HepG2 (cell line): ENCODE measurements around the gene KRTAP13-2. TPM values are rescaled to one million over a fixed set of nuclear protein-coding genes. Genes with fewer than 3 reads are reported as not detected.

Experiments
- ATAC-seq: fragments of 200-7000 bp; cut with Tn5 transposase; 3 replicates; pipeline ENCODE4 v1.9.1; 2020; ENCODE audit warnings: mild to moderate bottlenecking, moderate library complexity
- BruUV-seq: library from RNA; stranded (reverse); fragments of 400-500 nt; replicated peaks from 2 replicates; lab custom pipeline; 2021; lab: Mats Ljungman, UMichigan
- CTCF ChIA-PET: fragments of 300-600 bp; formaldehyde crosslinking; extraction: SDS; loops from one replicate; lab custom pipeline; 2021; ENCODE audit warnings: low total read pairs, inconsistent platforms, low intra/inter-chr PET ratio; lab: Yijun Ruan, JAX
- POLR2A ChIA-PET: fragments of 350-600 bp; sonication (Branson Sonifier 250); formaldehyde crosslinking; loops from one replicate; lab custom pipeline; 2020; ENCODE audit warnings: antibody characterized with exemption, inconsistent platforms; lab: Yijun Ruan, JAX
- DNase-seq: peaks from one replicate; pipeline ENCODE4 v3.0.0-alpha.2; 2015; ENCODE audit warnings: low spot score
- FAIRE-seq: peaks from 3 replicates; lab custom pipeline; 2011; peaks lifted over from hg19 to GRCh38; lab: Jason Lieb, UNC
- H2AFZ ChIP-seq: one replicate; pipeline ENCODE4 v1.6.1; 2011; ENCODE audit warnings: low read length, inconsistent platforms
- H3K27ac ChIP-seq: fragments of 300-600 bp; 3 replicates; pipeline ENCODE4 v1.8.0; 2011; ENCODE audit warnings: mixed run types, mild to moderate bottlenecking, mixed read lengths, low read length, inconsistent platforms; ENCODE audit not compliant: insufficient read depth; ENCODE audit errors: extremely low read length
- H3K27me3 ChIP-seq, 2 experiments: fragments of 200-600 bp in 1 of 2; 2 replicates in 1 of 2; 3 replicates in 1 of 2; pipeline versions ENCODE4 v1.6.0 to v1.8.0; 2011; ENCODE audit warnings: low read length in 2 of 2, mild to moderate bottlenecking in 2 of 2, moderate library complexity in 2 of 2, inconsistent platforms in 1 of 2; ENCODE audit not compliant: insufficient read depth in 2 of 2, control insufficient read depth in 1 of 2
- H3K36me3 ChIP-seq, 2 experiments: fragments of 200-600 bp in 1 of 2; replicated peaks in 1 of 2; 2 replicates in 1 of 2; 3 replicates in 1 of 2; pipeline versions ENCODE4 v1.5.1 to v1.8.0; 2011; ENCODE audit warnings: low read length in 2 of 2, inconsistent platforms in 1 of 2; ENCODE audit not compliant: insufficient read depth in 2 of 2, control insufficient read depth in 1 of 2
- H3K4me1 ChIP-seq: 2 replicates; pipeline ENCODE4 v1.5.1; 2012; ENCODE audit warnings: low read length, inconsistent platforms; ENCODE audit not compliant: insufficient read depth
- H3K4me2 ChIP-seq: 2 replicates; pipeline ENCODE4 v1.6.0; 2011; ENCODE audit warnings: low read depth, low read length, inconsistent platforms
- H3K4me3 ChIP-seq, 3 experiments: fragments of 200-600 bp in 1 of 3; sonication (generic), shearing (Covaris generic) in 1 of 3; replicated peaks in 1 of 3; 2 replicates each; pipeline ENCODE4 v1.5.1; 2011 to 2016; ENCODE audit warnings: low read length in 3 of 3, inconsistent platforms in 2 of 3, low read depth in 2 of 3, mild to moderate bottlenecking in 2 of 3, control low read depth in 1 of 3, mixed read lengths in 1 of 3; ENCODE audit not compliant: insufficient read depth in 1 of 3
- H3K79me2 ChIP-seq: one replicate; pipeline ENCODE4 v1.6.1; 2011; ENCODE audit warnings: low read length, inconsistent platforms; ENCODE audit not compliant: insufficient read depth
- H3K9ac ChIP-seq: 2 replicates; pipeline ENCODE4 v1.6.0; 2011; ENCODE audit warnings: mild to moderate bottlenecking, low read depth, low read length, inconsistent platforms; ENCODE audit not compliant: insufficient read depth
- H3K9me3 ChIP-seq: 2 replicates; pipeline ENCODE4 v1.5.1; 2012; ENCODE audit warnings: mild to moderate bottlenecking, low read length
- H4K20me1 ChIP-seq: 2 replicates; pipeline ENCODE4 v1.6.0; 2011; ENCODE audit warnings: inconsistent platforms, mild to moderate bottlenecking, low read length, moderate library complexity; ENCODE audit not compliant: insufficient read depth
- CBX5 ChIP-seq: sonication (generic); formaldehyde crosslinking; IDR thresholded peaks from 2 replicates; pipeline ENCODE4 v1.4.0; 2020; ENCODE audit warnings: missing genetic modification reagents, borderline replicate concordance
- GATAD1 ChIP-seq: IDR thresholded peaks from 2 replicates; pipeline ENCODE4 v1.6.1; 2016; ENCODE audit warnings: missing genetic modification reagents, missing compliant biosample characterization
- KDM5A ChIP-seq: fragments of 200-600 bp; sonication (generic); IDR thresholded peaks from 2 replicates; pipeline ENCODE4 v1.7.0; 2018; ENCODE audit warnings: antibody characterized with exemption, mild to moderate bottlenecking, low read length, borderline replicate concordance
- NR2F6 ChIP-seq, 2 experiments: IDR thresholded peaks; 2 replicates each; pipeline ENCODE4 v1.6.1; 2016; ENCODE audit warnings: antibody characterized with exemption in 1 of 2, mild to moderate bottlenecking in 1 of 2
- PHF21A ChIP-seq: sonication (generic); formaldehyde crosslinking; IDR thresholded peaks from 2 replicates; pipeline ENCODE4 v1.5.0; 2020; ENCODE audit warnings: mild to moderate bottlenecking, missing genetic modification reagents
- PHF8 ChIP-seq: sonication (generic); formaldehyde crosslinking; IDR thresholded peaks from 2 replicates; pipeline ENCODE4 v1.5.0; 2020; ENCODE audit warnings: missing genetic modification reagents
- TERF1 ChIP-seq: sonication (generic); formaldehyde crosslinking; IDR thresholded peaks from 2 replicates; pipeline ENCODE4 v1.8.0; 2022; ENCODE audit warnings: mild to moderate bottlenecking, missing genetic modification reagents, moderate library complexity
- ZNF546 ChIP-seq: sonication (generic); formaldehyde crosslinking; conservative IDR thresholded peaks from 2 replicates; pipeline ENCODE4 v1.8.1; 2023; ENCODE audit warnings: mild to moderate bottlenecking, missing genetic modification reagents
- ZNF674 ChIP-seq: sonication (generic); formaldehyde crosslinking; IDR thresholded peaks from 2 replicates; pipeline ENCODE4 v1.5.0; 2020; ENCODE audit warnings: low read depth, mild to moderate bottlenecking, missing genetic modification reagents
- WGBS: methylation state at CpG from one replicate; pipeline ENCODE4 v1.1.6; 2017; ENCODE audit warnings: low lambda C conversion rate; 5-methylcytosine and 5-hydroxymethylcytosine counted together
- in situ Hi-C: cut with HindIII; loops from 2 replicates; pipeline ENCODE4 v1.10.0; 2017; ENCODE audit warnings: low pct_unique_long_range_greater_than_20kb; ENCODE audit not compliant: extremely low pct_ligation_motif_present
- intact Hi-C: fragments of 100-400 bp; cut with micrococcal nuclease; formaldehyde crosslinking; loops from one replicate; pipeline ENCODE4 v1.10.0; 2022; ENCODE audit not compliant: unreplicated experiment
- polyA plus RNA-seq, 8 experiments: library from polyadenylated mRNA; depleted of rRNA in 3 of 8; stranded (reverse) in 7 of 8; unstranded in 1 of 8; fragments of >200 nt; fragmentation: Illumina TruSeq in 4 of 8; extraction: Trizol in 4 of 8; gene quantifications; 2 replicates each; pipeline versions ENCODE4 v1.2.1 to v1.2.3, GENCODE V29; 2011 to 2016; ENCODE audit warnings: low read depth in 4 of 8, missing spikeins in 1 of 8, mixed read lengths in 1 of 8; ENCODE audit not compliant: insufficient read depth in 1 of 8
- total RNA-seq, 5 experiments: library from RNA; depleted of rRNA; stranded (reverse); fragments of >200 nt; fragmentation: Illumina TruSeq; extraction: Trizol; gene quantifications; 2 replicates each; pipeline ENCODE4 v1.2.3, GENCODE V29; 2016; ENCODE audit warnings: low read depth in 1 of 5

KRTAP13-2 gene
- total and polyA plus RNA-seq, 2 of the 13 experiments (the other 11 are each of a cell fraction or from before 2014, with no cell fraction given) = not detected

- no peak within 1 kb of the TSS for H3K4me3 ChIP-seq
- no peak within 1 kb of the TSS for H3K27ac ChIP-seq
- intact Hi-C loops (no loop called here), in situ Hi-C loops (loop anchor here (25.0 kb wide), 1 partner anchor 750 kb away; no protein-coding TSS in a partner anchor)
- H3K27me3 ChIP-seq = no peaks in the 10 kb centered on the region
- ATAC-seq (no peak), DNase-seq (no peak), FAIRE-seq (no peak)
- H3K79me2 ChIP-seq = no peaks in the 10 kb centered on the region
- no peak within 1 kb of the TSS for H2AFZ ChIP-seq
- no peak for TF ChIP-seq PHF21A (CRISPR knock-in tag)
- no peak for TF ChIP-seq ZNF674
- TF ChIP-seq CBX5 (CRISPR knock-in tag) = no peak
- TF ChIP-seq KDM5A = no peak
- TF ChIP-seq NR2F6 (IDR thresholded peaks at IDR 0.05) = no peak
- TF ChIP-seq NR2F6 (CRISPR knock-in tag; IDR thresholded peaks at IDR 0.05) = no peak
- no peak for TF ChIP-seq PHF8 (CRISPR knock-in tag)
- TF ChIP-seq ZNF546 (CRISPR knock-in tag) = no peak
- H4K20me1 ChIP-seq = no peaks in the 10 kb centered on the region
- no TSS peak for BruUV-seq
- POLR2A ChIA-PET = no interaction called here
- H3K9ac ChIP-seq = no peak within 1 kb of the TSS
- no peak within 1 kb of the TSS for H3K4me2 ChIP-seq
- H3K4me1 ChIP-seq = no peaks in the 10 kb centered on the region
- 18% methylated on average over 3 of the region's 6 CpGs for WGBS
- CTCF ChIA-PET = no interaction called here
- peaks cover 71% of the 10 kb centered on the region for H3K9me3 ChIP-seq
- no peaks in the 10 kb centered on the region for H3K36me3 ChIP-seq
Observed at GRCh38 chr21:30337276-30337744, 34.8 kb downstream of the KRTAP13-2 start, which contains the start of gene KRTAP27-1. TSS of gene KRTAP27-1 (minus strand) at chr21:30337694. CDS start at chr21:30337668, 26 bp downstream.

- Histone ChIP-seq H3K4me1 (no peaks in the 10 kb centered on the region), H3K9me3 (peaks cover 72% of the 10 kb centered on the region), H3K79me2 (no peaks in the 10 kb centered on the region), H3K4me3 (no peak overlapping the region)
- DNase-seq = no peak
- TF ChIP-seq GATAD1 (no peak), TERF1 (CRISPR knock-in tag) (no peak)
- TF ChIP-seq, all 625 proteins: peak for 0
- FAIRE-seq (no peak), ATAC-seq (no peak)
- BruUV-seq = no TSS peak
- H3K27ac ChIP-seq = no peak overlapping the region
- no peak overlapping the region for H2AFZ ChIP-seq
- CTCF ChIA-PET = no interaction called here
- no peak overlapping the region for H3K4me2 ChIP-seq
- no peaks in the 10 kb centered on the region for H3K27me3 ChIP-seq
- intact Hi-C loops (no loop called here), in situ Hi-C loops (loop anchor here (25.0 kb wide), 1 partner anchor 751 kb away; no protein-coding TSS in a partner anchor)
- H4K20me1 ChIP-seq = no peaks in the 10 kb centered on the region
- no peak overlapping the region for H3K9ac ChIP-seq
- 1% methylated on average over 2 of the region's 2 CpGs for WGBS
- H3K36me3 ChIP-seq = no peaks in the 10 kb centered on the region
- POLR2A ChIA-PET = no interaction called here
Observed at GRCh38 chr21:30336596-30336995, 35.5 kb downstream of the KRTAP13-2 start.
